NAMALWA (cell line): Measurements from ENCODE around the gene MOG.
A peak's percentile ranks its signal among the peaks of the same experiment; 100 is the strongest.
"Not testable (repeated sequence)": the region's sequence is repeated elsewhere in the genome, so short reads cannot be mapped to it uniquely, and the experiment has no call there.

ENCODE experiments used
- DNase-seq: peaks from one replicate; pipeline ENCODE4 v3.0.0-alpha.2; 2015; ENCODE audit warnings: low spot score

The MOG gene

DNA sequence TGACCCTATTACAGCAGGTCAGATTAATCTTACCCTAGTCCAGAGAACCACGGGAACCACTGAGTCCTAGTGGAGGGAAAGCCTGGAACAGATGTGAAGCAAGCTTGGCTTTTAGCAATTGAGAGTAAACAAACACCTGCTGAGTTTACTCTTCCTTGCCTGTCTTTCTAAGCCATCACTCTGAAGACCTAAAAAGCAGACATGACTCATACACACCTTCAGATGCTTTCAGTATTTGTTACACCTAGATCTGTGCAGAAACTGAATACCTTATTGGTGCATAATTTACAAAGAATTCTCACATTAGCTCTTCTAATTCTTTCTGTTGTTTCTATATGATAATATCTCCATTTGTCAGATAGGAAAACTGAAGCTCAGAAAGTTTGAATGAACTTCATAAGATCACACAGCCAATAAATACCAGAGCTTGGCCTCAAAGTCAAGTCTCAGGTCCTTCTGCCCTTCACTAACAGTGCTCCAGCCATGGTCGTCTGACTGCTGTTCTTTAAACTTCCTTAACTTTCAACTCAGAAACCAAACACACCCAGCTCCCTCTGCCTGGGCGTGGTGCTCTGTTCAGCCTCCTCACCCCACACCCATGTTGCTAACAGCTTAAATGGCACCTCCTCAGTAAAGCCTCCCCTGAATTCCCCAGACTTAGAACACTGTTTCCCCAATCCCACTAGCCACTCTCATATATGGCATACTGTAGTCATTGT, 15.3 kb upstream of the MOG start:
- no peak for DNase-seq

DNA sequence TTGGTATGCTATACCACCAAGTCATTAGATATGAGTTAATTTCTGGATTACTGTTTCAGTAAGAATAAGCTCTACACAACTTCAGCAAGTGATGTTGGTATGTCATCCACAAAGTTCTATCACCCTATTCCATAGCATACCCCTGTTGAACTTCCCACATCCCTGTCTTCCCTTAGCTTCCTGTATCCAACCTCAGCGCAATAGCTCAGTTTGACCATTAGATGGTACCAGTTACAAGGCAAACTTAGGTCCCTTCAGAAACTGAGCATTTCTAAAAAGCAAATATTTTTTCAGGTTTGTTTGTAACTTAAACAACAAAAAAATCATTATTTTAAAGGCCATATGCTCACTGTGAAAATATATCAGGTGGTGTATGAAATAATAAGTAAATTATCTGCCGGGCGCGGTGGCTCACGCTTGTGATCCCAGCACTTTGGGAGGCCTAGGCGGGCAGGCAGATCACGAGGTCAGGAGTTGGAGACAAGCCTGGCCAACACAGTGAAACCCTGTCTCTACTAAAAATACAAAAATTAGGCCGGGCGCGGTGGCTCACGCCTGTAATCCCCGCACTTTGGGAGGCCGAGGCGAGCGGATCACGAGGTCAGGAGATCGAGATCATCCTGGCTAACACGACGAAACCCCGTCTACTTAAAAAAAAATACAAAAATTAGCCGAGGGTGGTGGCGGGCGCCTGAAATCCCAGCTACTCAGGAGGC, 8.8 kb upstream of the MOG start:
- DNase-seq, result peak; percentile 51

DNA sequence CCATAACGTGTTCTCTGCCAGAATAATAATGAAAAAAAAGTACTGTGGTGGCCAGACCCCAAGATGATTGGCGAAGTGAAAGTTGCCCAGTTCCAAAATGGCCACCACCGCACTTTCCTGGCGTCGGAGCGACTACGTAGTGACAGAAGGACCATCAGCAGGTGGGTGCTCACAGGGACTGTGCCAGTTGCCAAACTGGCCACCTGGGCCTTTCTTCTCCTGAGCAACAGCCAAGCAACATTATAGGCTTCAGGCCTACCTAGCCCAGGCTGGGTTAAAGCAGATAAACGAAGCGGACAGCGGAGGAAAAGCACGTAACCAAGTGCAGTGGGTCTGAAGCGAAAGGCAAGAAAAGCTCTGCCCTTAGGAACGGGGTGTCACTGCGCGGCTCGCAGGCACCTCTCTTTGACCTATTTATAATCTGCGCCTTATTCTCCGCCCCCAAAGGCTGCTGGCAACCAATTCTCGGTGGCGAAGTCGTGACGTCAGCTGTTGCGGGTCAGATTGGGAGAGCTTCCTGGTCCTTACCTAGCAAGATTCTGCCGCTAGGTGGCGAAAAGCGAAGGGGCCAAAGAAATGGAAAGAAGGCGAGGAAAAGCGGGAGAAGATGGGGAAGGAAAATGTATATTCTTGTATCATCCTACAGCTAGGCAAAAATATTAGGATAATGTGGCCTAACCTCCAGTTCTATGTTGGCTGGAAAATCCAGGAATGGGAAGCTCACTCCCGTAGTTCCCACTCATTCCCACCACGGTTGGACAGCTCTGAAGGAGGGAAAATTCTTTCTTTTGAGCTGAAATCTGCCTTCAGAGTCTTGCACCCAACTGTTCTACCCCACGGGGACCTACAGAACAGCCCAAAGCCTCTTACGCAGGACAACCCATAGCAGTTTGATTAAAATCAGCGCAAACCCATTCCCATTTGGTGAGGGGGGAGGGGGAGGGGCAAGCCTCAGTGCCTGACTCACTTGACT, 6.9 kb upstream of the MOG start:
- DNase-seq, result peak; percentile 99

DNA sequence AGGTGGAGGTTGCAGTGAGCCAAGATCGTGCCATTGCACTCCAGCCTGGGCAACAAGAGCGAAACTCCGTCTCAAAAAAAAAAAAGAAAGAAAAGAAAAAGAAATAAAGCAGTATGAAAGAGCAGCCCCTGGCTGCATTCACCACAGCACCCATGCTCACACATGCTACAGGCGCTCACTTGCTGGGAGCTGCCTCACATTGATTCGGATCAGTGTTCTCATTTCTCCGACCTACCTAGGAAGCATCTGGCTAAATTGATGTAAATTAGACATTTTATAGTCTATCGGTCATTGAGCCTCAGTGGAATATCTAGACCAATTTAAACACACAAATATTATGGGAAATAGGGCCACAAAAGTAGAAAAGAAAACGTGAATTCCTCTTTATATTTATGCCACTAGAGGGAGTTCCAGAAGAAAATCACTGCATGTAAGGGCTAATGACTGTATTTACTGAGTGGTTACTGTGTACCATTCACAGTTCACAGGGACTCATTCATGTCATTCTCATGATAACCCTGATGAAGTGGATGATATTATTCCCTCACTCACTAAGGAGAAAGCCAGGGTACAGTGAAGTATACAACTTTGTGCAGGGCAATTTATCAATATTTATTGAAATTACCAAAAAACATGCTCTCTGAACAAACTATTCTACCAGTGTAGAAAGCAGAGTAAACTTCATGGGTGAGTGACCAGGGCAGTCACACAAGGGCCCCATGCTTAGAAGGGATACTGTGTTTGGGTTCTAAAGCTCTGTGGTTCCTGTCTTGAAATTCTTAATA, 5.3 kb upstream of the MOG start:
- DNase-seq, result peak; percentile 77

DNA sequence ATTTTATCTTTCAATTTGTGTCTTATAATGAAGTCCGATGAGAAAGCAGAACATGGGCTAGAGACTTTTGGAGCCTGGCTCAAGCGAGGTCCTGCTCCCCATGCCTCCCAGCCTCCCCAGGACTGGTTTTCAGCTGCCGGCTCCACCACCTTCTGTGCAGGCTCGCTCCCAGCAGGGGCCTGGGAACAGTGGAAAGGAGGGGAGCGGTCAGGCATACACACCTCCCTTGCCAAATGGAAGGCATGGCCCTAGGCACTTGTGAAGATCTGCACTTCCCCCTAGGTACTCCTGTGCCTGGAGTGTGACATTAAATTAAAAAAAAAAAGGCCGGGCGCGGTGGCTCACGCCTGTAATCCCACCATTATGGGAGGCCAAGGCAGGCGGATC, 4.7 kb upstream of the MOG start:
- DNase-seq, result no peak

DNA sequence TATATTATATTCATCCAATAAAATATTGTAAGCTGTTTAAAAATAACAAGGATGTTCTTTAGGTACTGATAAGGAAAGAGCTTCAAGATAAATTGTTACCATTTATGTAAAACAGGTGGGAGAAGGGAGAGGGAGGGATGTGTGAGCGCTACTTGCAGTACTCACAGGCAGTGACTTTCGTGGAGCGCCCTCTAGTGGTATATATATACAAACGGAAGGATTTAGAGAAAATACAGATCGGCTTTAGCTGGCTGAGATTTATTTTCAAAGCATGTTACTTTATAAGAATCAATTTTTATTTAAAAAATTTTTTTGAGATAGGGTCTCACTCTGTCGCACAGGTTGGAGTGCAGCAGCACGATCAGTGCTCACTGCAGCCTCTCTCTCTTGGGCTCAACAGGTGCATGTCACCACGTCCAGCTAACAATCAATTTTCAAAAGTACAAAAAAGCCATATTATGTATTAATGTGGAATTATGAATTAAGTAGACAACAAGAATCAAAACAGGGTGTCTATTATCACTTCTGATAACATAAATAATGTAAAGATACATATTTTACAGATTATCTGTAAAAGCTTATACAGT, 3.3 kb upstream of the MOG start:
- DNase-seq, result peak; percentile 81

DNA sequence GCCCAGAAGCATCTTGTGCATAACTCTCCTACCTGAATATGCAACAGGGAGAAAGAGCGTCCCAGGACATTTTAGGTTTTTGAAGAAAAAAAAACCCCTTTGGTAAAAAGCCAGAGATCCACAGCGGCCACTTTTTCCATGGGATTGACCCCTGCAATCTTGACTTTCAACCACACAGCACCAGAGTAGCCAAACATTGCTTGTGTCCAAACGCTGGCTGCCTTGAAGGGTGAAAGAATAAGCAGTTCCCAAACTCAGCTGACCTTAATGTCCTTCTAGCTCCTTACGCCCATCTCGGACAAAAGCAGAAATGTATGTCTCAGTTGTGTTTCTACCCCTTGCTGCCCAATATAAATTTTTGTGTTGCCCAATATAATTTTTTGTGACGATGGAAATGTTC, 1.2 kb upstream of the MOG start:
- no peak for DNase-seq

DNA sequence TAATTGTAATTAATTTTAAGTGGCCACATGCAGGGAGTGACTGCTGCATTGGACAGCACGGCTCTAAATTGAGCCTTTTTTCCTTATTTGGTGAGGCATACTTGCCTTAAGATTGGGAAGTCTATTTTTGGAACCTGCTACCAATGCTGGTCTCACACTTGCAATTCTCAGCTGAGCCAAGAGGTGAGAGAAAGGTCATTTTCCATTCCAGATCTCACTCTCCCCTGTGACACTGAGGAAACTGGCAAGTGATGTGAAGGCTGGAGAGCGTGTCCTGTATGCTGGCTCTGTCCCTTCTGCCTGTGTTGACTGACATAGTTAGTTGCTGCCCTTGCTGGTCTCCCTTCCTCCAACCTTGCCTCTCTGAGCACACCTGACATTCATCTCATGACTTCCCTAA, 735 bp upstream of the MOG start:
- no peak for DNase-seq

DNA sequence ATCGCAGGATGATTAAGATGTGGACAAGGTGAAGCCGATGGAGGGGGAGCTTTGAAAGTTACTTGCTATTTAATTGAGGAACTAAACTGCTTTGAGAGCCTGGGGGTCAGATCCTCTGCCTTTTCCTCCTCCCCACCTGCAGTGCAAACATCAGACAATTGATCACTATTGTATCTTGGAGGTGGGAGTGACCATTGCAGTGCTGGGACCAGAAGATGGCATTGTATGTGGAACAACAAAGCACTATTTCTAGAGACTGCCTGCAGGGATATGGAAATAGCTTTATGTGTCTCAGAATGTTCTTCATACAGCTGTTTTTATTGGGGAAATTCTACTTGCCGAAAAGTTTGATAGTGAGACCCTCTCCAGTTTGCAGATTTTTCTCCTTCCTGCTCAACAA, 4.2 kb downstream of the MOG start:
- no peak for DNase-seq

DNA sequence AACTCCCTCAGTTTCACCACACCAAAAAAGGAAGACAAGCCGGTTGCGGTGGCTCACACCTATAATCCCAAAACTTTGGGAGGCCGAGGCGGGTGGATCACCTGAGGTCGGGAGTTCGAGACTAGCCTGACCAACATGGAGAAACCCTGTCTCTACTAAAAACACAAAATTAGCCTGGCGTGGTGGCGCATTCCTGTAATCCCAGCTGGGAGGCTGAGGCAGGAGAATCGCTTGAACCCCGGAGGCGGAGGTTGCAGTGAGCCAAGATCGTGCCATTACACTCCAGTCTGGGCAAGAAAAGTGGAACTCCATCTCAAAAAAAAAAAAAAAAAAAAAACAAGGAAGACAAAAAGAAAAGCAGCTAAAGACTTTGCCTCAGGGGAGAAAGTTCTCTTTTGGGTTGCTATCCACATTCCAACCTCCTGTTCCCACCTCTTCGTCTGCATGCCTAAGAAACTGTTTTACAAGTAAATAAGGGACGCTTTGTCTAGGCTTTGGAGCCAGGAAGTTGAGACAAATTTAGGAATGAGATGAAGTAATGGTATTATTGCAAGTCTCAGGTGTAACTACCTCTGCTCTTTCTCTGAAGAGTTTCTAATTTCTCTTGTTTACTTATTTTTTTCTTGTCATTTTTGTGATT, 4.7 kb downstream of the MOG start:
- DNase-seq, result not testable (repeated sequence)

DNA sequence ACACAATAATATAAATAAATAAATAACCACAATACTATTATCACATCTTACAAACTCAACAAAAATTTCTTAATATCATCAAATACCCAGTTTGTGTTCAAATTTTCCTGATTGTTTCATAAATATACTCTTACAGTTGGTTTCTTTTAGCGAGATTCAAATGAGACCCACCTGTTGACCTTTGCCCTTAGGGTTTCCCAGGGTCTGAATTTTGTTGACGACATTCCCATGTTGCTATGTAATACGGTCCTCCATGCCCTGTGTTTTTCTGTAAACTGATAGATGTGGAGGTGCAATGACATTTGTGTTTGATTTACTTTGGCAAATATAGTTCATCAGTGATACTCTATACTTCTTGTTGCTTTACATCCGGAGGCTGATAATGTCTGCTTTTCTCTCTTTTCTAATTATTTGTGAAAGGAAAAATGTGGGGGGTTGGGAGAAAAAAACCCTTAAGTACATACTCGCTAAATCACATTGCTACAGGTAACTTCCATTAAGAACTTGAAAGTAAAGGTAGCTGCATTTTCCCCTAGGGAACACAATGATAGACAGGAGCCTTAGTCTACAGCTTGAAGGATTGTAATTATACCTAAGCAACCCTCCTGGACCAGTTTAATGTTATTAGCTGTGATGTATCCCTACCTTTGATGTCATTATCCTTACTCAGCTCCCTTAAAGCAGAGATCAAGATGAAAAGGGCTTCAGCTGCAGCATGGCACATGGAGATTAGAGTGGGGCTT, 6.6 kb downstream of the MOG start:
- DNase-seq, result no peak

DNA sequence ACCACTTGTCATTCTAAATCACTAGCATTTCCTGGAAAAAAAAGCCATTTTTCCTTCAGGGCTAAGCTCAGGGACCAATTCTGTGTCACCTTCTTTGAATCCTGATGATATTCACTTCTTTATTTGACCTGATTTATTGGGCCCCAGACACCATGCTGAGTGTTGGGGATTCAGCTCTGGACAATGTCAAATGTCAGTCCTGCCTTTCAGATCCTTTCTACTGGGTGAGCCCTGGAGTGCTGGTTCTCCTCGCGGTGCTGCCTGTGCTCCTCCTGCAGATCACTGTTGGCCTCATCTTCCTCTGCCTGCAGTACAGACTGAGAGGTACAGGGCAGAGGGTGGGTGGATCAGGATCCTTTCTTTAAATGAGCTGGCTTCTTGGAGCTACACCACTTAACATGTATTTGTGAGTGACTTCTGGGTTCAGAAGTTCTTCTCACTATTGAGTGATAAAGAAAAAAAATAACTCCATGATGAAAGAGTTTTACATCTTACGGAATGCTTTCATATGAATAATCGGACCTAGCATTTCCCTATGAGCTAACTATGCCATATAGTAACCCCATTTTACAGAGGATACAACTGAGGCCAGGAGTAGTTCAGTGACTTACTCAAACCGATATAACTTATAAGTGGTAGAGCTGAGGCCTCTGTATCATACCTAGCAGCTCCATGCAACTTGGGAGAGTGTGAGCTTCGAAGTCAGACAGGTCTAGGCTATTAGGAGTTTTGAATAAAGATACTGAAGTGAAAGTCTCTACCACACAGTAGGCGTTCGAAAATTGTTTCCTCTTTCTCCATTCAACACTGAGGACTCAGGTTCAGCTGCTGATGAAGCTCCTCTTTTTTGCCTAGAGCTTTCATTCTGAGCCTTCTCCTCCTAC, 9.3 kb downstream of the MOG start:
- no peak for DNase-seq

DNA sequence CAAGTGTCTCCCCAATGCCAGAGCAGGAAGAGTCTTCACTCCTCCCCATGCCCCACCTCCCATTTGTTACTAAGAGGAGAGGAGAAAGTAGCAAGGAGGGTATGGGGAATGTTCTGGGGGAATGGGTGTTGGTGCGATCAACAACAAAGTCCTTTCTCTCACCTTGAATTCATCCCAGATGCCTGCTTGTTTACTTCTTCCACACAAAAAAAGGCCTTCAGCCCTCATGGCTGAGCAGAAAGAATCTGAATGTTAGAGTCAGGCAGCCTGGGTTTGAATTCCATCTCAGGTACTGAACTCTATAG, 9.9 kb downstream of the MOG start:
- no peak for DNase-seq

DNA sequence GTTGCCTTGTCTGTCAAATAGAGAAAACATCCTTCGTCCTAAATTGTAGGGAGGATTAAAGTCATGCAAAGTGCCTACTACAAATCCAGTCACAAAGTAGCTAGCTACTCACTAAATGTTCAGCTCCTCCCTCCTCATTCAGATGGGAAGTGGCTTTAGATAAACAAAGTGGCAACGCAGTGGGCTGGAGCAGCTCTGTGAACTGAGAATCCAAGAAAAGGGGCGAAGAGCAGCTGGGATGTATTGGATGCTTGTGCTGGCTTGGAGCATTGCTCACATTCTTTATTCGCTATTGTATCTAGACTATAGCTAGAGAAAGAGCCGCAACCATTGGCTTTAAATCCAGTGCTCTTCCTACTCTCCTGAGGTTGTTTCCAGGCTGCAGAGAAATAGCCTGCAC, 10.3 kb downstream of the MOG start:
- no peak for DNase-seq

DNA sequence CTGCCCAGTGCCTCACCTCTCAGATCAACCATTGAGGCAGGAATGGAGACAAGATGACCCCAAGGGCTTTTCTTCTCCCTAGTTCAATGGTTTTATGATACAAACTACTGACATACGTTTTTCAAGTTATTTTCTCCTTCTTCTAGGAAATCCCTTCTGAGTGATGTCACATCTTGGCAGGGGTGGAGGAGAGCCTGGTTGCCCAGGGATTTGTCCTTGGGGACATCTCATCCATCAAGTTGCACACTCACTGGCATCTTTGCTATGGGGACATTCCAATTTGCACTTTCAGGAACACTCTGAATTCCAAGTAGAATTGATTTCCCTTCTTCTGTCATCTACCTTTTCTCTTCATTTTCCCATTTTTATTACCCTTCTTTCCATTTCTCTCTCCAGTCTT, 14.1 kb downstream of the MOG start:
- DNase-seq, result no peak

DNA sequence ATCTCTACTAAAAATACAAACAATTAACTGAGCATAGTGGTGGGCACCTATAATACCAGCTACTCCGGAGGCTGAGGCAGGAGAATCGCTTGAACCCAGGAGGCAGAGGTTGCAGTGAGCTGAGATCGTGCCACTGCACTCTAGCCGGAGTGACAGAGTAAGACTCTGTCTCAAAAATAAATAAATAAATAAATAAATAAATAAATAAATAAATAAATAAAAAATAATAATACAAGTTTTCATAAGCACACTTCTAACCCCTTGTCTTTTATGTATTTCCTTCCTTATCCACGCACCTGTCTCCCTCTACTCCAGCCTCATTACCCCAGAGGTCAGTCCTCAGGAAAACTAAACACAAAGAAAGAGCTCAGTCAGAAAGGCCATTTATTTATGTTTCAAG, 15.2 kb downstream of the MOG start:
- not testable (repeated sequence) for DNase-seq

DNA sequence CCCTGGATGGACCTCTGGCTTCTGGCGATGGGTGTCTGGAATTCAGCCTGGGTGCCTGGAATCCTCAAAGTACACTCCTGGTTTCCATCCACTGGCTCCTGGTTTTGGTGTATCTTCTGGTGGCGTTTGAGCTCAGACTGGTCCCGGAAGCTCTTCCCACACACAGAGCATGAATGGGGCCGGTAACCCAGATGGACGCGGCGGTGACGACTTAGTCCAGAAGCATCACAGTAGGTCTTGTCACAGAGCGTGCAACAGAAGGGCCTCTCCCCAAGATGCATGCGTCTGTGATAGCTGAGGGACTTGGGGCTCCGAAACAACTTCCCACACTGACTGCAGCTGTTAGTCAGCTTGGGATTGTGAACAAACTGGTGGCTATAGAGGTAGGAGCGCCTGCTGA, 16.3 kb downstream of the MOG start:
- no peak for DNase-seq

DNA sequence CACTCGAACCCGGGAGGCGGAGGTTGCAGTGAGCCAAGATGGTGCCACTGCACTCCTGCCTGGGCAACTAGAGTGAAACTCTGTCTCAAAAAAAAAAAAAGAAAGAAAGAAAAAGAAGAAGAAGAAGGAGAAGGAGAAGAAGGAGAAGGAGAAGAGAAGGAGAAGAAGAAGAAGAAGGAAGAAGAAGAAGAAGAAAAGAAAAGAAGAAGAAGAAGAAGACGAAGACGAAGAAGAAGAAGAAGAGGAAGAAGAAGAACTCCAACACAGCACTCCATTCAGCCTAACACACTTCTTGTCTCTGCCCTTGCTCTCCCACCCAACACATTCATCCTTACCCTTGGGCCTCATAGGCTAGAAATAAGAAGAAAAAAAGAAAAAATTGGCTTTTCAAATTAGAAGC, 17.1 kb downstream of the MOG start:
- DNase-seq, result no peak

DNA sequence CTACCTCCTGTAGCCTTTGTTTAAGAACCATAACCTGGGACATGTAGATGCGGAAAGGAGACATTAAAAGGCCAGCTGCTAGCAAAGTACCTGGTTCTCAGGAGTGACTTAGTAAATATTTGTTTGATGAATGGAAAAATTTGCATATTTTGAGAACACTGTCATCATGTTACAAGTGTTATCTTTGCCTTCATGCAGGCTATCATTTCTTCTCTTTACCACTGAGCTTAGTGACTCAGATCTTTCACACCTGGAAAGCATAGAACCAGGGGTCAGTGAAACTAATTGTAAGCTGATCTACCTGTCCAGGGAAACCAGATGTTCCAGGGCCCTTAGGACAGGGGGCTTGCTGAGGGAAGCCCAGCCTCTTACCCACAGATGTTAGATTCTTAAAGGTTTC, 18.7 kb downstream of the MOG start:
- no peak for DNase-seq
